Measurements from ENCODE around the gene YIPF5. TPM values are rescaled to one million over a fixed set of nuclear protein-coding genes. Genes with fewer than 3 reads are reported as not detected.

Gene YIPF5
- total RNA-seq, 1 experiment from 2014 or later = 44.5 TPM

- TF ChIP-seq ATF3 (IDR thresholded peaks at IDR 0.05) (no peak), CBX3 (IDR thresholded peaks at IDR 0.05; ENCODE audit: low read depth) (no peak), CTCF (IDR thresholded peaks at IDR 0.05 in 2 of 3, conservative IDR thresholded peaks at IDR 0.05 in 1 of 3; ENCODE audit: borderline replicate concordance in 1 of 3, insufficient read depth in 1 of 3, low read depth in 2 of 3, low read length in 2 of 3) (no peak)
These were observed 48.4 kb downstream of the YIPF5 start (continued) for GRCh38 chr5:144122081-144122480.

- ChIA-PET CTCF (interaction anchor here (1.4 kb wide), 1 partner anchor 21 kb away, joined by 4 read pairs; no protein-coding TSS in a partner anchor), RAD21 (ENCODE audit: low non-redundant PET in 1 of 2, low total read pairs in 2 of 2, uncharacterized antibody in 2 of 2, unreplicated experiment in 2 of 2) (no interaction called here), POLR2A (no interaction called here)
- DNase-seq (ENCODE audit: low read depth, low spot score) (no peak), ATAC-seq (no peak)
- H3K27me3 ChIP-seq (ENCODE audit: insufficient read depth, low read length) = no peaks in the 10 kb centered on the region
- H3K27ac ChIP-seq (ENCODE audit: low read depth, low read length) = no peak overlapping the region
- H3K79me2 ChIP-seq (ENCODE audit: insufficient read depth, low read length) = no peaks in the 10 kb centered on the region
- no peak overlapping the region for H3K9ac ChIP-seq (ENCODE audit: low read length)
- no peak overlapping the region for H3K4me2 ChIP-seq (ENCODE audit: low read length)
- no peaks in the 10 kb centered on the region for H4K20me1 ChIP-seq (ENCODE audit: insufficient read depth)
- H2AFZ ChIP-seq (ENCODE audit: low read depth, low read length, poor library complexity, severe bottlenecking) = no peak overlapping the region
- BruUV-seq (replicated peaks) = no TSS peak
- no peaks in the 10 kb centered on the region for H3K9me3 ChIP-seq (ENCODE audit: control insufficient read depth in 1 of 2, insufficient read depth in 1 of 2, low read depth in 1 of 2, low read length in 2 of 2)
- H3K36me3 ChIP-seq (ENCODE audit: control insufficient read depth in 1 of 2, insufficient read depth in 2 of 2, low read length in 2 of 2) = no peaks in the 10 kb centered on the region
- intact Hi-C loops (cut with micrococcal nuclease) = no loop called here
- TF ChIP-seq ATF3 (IDR thresholded peaks at IDR 0.05) (no peak), YY1 (IDR thresholded peaks at IDR 0.05; ENCODE audit: extremely low read depth, insufficient replicate concordance, low read depth, low read length) (no peak), CEBPB (IDR thresholded peaks at IDR 0.05; ENCODE audit: low read depth) (no peak), FOSL1 (IDR thresholded peaks at IDR 0.05; ENCODE audit: low read depth) (no peak), ZNF274 (IDR thresholded peaks at IDR 0.05; ENCODE audit: low read depth, low read length) (no peak), SRF (IDR thresholded peaks at IDR 0.05; ENCODE audit: low read depth) (no peak), MAX (IDR thresholded peaks at IDR 0.05) (no peak), EZH2 (IDR thresholded peaks at IDR 0.05) (no peak), POLR2AphosphoS5 (IDR thresholded peaks at IDR 0.05; ENCODE audit: low read depth, low read length) (no peak), ZBTB33 (IDR thresholded peaks at IDR 0.05; ENCODE audit: extremely low read depth, insufficient replicate concordance, low read length) (no peak), ZFX (IDR thresholded peaks at IDR 0.05) (no peak), POLR2A (IDR thresholded peaks at IDR 0.05; ENCODE audit: borderline replicate concordance, extremely low read depth, insufficient read depth, insufficient read length) (no peak), EGR1 (IDR thresholded peaks at IDR 0.05; ENCODE audit: low read depth) (no peak), RAD21 (IDR thresholded peaks at IDR 0.05; ENCODE audit: low read depth) (no peak), JUND (IDR thresholded peaks at IDR 0.05) (no peak), SIN3A (IDR thresholded peaks at IDR 0.05; ENCODE audit: low read depth) (no peak), TCF7L2 (IDR thresholded peaks at IDR 0.05; ENCODE audit: borderline replicate concordance, extremely low read depth, insufficient read depth, insufficient read length) (no peak)
- no peaks in the 10 kb centered on the region for H3K9me2 ChIP-seq (ENCODE audit: insufficient read depth)
- H3K4me1 ChIP-seq (ENCODE audit: control insufficient read depth in 1 of 2, insufficient read depth in 2 of 2, low read length in 2 of 2) = no peaks in the 10 kb centered on the region
- no peak overlapping the region for H3K4me3 ChIP-seq (replicated peaks in 1 of 2; ENCODE audit: low read depth in 1 of 2, low read length in 2 of 2)
These were observed 48.9 kb downstream of the YIPF5 start for GRCh38 chr5:144121577-144121976.

Data from HCT116 (cell line).